Testis (tissue), 2 donors: ENCODE data around the gene ZSCAN10.
A peak's percentile ranks its signal among the peaks of the same experiment; 100 is the strongest.

ENCODE experiments used
- POLR2A ChIP-seq: fragments of 450-650 bp; IDR thresholded peaks from one replicate; pipeline ENCODE4 v1.6.1; 2017; ENCODE audit warnings: antibody characterized with exemption, mild to moderate bottlenecking, moderate library complexity
- TF ChIP-seq, protein P1 (sequence below), 3 experiments: fragments of 450-650 bp in 2 of 3; fragments of 200-600 bp in 1 of 3; sonication (generic) in 1 of 3; IDR thresholded peaks; one replicate each; pipeline ENCODE4 v1.5.1; 2016 to 2019; ENCODE audit warnings: antibody characterized with exemption in 3 of 3, mild to moderate bottlenecking in 2 of 3, moderate library complexity in 1 of 3

GRCh38 chr16:3101018-3101840 is 2.1 kb upstream of the ZSCAN10 start:
- TF ChIP-seq POLR2A = no peak
- TF ChIP-seq, protein P1, sequence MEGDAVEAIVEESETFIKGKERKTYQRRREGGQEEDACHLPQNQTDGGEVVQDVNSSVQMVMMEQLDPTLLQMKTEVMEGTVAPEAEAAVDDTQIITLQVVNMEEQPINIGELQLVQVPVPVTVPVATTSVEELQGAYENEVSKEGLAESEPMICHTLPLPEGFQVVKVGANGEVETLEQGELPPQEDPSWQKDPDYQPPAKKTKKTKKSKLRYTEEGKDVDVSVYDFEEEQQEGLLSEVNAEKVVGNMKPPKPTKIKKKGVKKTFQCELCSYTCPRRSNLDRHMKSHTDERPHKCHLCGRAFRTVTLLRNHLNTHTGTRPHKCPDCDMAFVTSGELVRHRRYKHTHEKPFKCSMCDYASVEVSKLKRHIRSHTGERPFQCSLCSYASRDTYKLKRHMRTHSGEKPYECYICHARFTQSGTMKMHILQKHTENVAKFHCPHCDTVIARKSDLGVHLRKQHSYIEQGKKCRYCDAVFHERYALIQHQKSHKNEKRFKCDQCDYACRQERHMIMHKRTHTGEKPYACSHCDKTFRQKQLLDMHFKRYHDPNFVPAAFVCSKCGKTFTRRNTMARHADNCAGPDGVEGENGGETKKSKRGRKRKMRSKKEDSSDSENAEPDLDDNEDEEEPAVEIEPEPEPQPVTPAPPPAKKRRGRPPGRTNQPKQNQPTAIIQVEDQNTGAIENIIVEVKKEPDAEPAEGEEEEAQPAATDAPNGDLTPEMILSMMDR (IDR thresholded peaks at IDR 0.05) = peak in 1 of 3 experiments; percentile 69
